ENCODE results near the gene LRRC17.
"Not testable (repeated sequence)": the region's sequence is repeated elsewhere in the genome, so short reads cannot be mapped to it uniquely, and the experiment has no call there.

LRRC17 gene

DNA sequence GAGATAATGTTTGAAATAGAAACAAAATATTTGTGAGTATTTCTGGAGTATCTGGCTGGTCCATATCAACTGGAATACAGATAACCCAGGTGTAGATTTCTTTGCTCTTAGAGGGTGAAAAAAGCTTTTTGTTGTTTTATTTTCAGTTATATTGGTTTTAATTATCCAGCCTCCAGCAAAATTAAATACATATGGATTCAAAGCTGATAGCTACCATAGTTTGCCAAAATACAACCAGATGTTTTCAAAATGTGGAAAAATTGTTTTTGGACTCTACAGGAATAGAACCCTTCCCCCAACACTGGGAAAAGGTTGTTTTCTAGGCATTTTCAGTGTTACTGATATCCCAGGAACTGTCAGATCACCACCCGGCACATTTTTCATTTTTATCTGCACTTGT is 30.1 kb downstream of the LRRC17 start:
- no peak for ATAC-seq
- no peak for DNase-seq

DNA sequence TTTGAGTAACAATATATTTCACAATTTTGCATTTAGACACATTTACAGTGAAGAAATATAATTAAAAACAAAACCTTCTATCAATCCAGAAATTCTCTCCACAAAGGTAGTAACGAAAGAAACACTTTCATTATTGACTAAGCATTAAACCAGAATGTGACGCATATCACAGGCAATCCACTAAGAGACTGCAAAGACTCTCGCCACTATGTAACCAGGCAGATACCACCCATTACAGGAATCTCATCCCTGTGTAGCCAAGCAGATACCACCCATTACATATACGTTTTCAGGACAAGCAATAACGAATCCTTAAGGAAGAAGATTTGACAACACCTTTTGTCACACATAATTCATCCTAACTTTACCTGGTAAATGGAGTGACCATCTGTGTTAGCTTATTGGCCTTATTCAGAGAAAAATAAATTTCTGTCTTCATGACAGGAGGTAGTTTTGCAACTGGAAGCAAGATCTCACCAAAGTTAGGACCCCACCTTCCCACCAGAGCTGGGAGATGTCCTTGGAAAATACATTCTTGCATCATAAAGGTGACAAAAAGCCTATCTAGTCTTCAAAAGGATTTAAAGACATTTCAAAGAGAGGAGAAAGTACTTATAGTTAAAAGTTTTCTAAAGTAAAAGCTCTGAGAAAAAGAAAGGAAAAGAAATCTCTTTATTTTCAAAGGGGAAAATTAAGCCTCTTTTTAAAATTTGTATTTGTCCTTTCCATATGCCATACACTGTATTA is 30.8 kb downstream of the LRRC17 start:
- ATAC-seq: no peak
- no peak for DNase-seq

DNA sequence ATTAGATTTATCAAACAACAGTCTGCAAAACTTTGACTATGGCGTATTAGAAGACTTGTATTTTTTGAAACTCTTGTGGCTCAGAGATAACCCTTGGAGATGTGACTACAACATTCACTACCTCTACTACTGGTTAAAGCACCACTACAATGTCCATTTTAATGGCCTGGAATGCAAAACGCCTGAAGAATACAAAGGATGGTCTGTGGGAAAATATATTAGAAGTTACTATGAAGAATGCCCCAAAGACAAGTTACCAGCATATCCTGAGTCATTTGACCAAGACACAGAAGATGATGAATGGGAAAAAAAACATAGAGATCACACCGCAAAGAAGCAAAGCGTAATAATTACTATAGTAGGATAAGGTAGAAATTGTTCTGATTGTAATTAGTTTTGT is 31.4 kb downstream of the LRRC17 start:
- ATAC-seq (no peak), DNase-seq (no peak)

DNA sequence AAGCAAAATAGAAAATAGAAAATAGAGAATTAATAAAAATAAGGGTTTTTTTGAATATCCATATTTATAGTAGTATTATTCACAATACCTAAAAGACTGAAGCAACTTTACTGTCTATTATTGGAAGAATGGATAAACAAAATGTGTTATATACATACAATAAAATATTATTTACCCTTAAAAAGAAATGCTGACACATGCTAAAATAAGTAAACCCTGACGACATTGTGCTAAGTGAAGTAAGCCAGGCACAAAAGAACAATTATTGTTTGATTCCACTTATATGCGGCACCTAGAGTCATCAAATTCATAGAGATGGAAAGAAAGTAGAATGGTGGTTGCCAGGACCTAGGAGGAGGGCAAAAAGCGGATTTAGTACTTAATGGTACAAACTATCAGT is 39.0 kb downstream of the LRRC17 start:
- ATAC-seq: no peak
- no peak for DNase-seq

DNA sequence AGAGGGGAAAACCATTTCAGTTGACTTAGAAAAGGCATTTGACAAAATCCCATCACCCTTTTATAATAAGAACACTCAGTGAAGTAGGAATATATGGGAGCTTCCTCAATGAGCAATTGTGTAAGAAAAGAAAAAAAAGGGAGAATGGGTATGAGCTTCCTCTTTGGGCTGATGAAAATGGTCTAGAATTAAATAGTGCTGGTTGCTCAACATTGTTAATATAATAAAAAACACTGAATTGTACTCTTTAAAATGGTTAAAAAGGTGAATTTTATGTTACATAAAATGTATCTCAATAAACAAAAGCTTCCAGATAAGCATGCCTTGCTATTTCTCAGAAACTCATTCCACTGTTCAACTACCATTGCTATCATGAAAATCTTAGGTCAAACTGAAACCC is 40.6 kb downstream of the LRRC17 start:
- no peak for ATAC-seq

DNA sequence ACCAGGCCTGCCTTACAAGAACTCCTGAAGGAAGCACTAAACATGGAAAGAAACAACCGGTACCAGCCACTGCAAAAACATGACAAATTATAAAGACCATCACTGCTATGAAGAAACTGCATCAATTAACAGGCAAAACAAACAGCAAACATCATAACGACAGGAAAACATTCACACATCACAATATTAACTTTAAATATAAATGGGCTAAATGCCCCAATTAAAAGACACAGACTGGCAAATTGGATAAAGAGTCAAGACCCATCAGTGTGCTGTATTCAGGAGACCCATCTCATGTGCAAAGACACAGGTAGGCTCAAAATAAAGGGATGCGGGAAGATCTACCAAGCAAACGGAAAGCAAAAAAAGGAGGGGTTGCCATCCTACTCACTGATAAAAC is 41.6 kb downstream of the LRRC17 start:
- DNase-seq, ATAC-seq: not testable (repeated sequence)

More for the DNA sequence above, 40.6 kb downstream of the LRRC17 start:
- no peak for DNase-seq

DNA sequence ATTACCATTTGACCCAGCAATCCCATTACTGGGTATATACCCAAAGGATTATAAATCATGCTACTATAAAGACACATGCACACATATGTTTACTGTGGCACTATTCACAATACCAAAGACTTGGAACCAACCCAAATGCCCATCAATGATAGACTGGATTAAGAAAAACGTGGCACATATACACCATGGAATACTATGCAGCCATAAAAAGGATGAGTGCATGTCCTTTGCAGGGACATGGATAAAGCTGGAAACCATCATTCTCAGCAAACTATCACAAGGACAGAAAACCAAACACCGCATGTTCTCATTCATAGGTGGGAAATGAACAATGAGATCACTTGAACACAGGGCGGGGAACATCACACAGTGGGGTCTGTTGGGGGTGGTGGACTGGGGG is 45.2 kb downstream of the LRRC17 start:
- not testable (repeated sequence) for ATAC-seq, DNase-seq

DNA sequence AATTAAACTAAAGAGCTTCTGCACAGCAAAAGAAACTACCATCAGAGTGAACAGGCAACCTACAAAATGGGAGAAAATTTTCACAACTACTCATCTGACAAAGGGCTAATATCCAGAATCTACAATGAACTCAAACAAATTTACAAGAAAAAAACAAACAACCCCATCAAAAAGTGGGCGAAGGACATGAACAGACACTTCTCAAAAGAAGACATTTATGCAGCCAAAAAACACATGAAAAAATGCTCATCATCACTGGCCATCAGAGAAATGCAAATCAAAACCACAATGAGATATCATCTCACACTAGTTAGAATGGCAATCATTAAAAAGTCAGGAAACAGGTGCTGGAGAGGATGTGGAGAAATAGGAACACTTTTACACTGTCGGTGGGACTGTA is 49.2 kb downstream of the LRRC17 start:
- not testable (repeated sequence) for DNase-seq, ATAC-seq

DNA sequence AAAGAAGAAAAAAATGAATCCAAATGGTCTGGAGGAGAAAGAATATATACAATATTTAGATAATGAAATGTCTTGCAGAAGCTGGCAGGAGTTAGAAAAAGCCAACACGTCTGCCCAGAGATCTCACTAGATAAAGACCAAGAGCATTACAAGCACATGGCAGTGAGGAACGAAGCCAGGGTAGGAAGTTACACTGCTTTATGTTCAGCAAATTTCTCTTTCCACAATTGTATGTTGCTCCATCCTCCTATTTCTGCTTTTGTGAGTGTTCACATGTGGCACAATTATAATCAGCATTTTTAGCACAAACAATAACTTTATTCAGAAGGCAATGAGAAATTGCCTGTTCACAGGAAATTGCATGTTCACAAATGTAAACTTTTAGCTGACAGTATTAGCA is 53.7 kb downstream of the LRRC17 start:
- no peak for DNase-seq
- no peak for ATAC-seq

DNA sequence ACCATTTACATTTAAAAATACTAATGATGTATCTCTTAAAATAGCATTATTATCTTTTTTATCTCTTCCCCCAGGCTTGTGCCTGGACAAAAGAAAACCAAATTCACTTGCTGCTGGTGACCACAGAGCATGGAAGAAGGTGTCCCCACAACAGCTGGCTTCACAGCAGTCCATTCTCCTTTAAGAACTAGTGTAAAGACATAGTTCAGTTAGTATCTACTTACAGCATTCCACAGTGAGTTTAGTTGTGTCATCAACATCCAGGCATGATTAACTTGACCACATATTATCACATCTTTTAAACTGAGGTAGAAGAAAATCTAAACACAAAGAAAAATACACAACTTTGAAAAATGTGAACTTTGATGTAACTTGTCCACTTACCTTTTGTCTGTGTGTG is 55.0 kb downstream of the LRRC17 start:
- no peak for DNase-seq

DNA sequence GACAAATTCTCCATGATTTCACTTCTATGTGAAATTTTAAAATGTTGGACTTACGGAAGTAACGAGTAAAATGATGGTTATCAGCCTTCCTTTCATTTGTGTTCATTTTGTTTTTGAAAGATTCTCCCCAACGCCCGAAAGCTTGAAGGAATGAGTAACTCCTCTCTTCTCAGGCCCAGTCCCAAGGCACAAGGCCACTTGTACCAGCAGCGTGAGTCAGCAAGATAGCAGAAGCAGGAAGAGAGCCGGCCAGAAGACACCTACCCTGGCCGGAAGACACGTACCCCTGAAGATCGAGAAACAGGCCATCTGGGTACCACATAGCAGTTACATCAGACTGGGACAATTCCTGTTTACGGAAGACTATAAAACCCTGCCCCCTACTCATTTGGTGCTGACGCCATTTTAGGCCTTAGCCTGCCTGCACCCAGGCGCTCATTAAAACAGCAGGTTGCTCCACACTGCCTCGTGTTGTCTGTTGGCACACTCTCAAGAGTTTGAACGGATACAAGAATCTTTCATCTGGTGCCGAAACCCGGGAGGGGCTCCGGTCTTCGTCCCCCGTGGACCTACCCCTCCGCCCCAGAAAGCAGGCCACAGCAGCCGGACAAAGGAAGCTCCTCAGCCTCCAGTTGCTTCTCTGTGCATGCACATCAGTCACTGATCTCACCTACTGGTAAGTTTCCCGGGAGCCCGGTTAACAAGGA is 60.4 kb downstream of the LRRC17 start:
- ATAC-seq (no peak), DNase-seq (no peak)

More for the DNA sequence above, 55.0 kb downstream of the LRRC17 start:
- ATAC-seq: no peak

DNA sequence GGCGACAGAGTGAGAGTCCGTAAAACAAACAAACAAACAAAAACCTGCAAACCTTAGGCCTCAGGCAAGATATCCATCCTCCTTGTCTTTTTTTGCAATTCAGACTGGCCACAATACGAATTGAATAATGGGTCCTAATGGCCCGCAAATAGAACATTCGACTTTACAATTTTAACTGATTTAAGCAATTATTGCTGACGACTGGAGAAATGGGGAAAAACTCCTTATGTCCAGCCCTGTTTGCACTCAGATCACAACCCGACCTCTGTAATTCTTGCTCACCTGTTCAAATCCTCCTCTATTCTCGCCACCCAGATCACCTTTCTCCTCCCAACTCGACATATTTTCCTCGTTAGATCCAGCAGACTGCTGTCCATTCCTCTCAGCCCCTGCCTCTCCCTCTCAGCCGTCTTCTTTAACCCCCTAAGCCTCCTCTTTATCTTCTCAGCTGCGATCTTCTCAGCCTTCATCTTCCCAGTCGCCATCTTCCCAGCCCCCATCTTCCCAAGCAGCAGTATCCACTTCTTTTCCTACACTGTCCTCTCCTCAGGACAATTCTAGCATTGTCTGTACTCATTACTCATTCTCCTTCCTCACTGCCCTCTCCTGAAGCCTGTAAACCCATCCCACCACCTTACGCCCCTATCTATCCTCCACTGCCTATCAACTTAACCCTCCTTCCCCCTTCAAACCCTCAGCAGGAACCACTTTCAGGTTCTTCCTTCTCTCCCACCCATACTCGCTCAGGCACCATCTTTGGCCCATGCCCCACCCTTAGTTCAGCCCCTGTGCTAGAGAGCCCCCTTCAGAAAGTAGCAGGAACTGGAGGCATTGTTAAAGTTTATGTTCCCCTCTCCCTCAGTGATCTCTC is 61.8 kb downstream of the LRRC17 start:
- ATAC-seq (no peak), DNase-seq (no peak)

DNA sequence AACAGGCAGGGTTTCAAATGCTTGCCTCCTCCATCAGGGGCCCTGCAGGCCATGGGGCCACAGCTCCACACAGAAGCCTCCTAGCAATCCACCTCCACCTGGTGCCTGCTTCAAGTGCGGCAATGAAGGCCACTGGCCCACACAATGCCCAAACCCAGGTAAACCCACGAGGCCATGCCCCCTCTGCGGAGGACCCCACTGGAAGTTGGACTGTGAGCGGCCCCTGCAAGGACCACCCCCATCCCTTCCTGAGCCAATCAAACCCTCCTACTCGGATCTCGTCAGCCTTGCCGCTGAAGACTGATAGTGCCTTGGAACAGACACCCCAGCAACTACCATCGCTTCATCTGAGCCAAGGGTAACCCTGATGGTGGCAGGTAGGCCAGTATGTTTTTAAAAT is 63.1 kb downstream of the LRRC17 start:
- DNase-seq (no peak), ATAC-seq (no peak)

DNA sequence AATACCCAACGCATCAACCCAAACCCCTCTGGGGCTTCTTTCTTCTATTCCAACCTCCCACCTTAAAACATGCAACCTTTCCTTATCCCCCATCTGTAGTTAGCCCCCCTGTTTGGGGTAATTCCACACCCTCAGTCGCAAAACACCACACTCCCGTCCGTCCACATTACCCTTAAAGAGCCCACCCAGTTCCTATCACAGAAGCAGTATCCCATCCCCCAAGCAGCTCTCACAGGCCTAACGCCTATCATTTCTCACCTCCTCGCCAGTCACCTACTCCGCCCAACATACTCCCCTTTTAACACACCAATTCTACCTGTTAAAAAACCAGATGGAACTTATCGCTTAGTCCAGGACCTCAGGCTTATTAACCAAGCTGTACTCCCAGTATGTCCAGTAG is 63.7 kb downstream of the LRRC17 start:
- DNase-seq (no peak), ATAC-seq (no peak)

DNA sequence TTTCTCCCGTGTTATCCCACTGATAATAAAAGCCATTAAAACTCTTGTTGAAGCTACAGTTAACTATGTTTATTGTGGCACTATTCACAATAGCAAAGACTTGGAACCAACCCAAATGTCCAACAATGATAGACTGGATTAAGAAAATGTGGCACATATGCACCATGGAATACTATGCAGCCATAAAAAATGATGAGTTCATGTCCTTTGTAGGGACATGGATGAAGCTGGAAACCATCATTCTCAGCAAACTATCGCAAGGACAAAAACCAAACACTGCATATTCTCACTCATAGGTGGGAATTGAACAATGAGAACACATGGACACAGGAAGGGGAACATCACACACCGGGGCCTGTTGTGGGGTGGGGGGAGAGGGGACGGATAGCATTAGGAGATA is 64.8 kb downstream of the LRRC17 start:
- ATAC-seq, DNase-seq: not testable (repeated sequence)

DNA sequence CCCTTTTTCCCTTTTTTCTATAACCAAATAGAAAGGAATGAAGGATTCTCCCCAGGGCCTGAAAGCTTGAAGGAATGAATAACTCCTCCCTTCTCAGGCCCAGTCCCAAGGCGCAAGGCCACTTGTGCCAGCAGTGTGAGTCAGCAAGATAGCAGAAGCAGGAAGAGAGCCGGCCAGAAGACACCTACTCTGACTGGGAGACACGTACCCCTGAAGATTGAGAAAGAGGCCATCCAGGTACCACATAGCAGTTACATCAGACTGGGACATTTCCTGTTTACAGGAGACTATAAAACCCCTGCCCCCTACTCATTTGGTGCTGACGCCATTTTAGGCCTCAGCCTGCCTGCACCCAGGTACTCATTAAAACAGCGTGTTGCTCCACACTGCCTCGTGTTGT is 65.5 kb downstream of the LRRC17 start:
- no peak for ATAC-seq
- DNase-seq: no peak

DNA sequence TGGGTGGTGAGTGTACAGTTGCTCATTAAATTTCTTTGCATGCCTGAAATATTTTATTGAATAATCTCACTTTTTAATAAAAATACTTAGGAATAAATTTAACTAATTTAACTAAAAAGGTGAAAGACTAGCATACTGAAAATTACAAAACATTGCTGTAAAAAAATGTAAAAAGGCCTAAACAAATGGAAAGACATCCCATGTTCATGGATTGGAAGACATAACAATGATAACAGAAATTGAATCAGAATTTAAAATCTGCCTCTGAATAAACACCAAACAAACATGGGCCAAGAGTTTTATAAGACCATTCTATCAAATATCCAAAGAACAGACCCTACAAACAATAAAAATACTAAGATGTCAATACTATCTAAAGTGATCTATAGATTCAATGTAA is 66.9 kb downstream of the LRRC17 start:
- ATAC-seq: no peak
- DNase-seq: no peak

DNA sequence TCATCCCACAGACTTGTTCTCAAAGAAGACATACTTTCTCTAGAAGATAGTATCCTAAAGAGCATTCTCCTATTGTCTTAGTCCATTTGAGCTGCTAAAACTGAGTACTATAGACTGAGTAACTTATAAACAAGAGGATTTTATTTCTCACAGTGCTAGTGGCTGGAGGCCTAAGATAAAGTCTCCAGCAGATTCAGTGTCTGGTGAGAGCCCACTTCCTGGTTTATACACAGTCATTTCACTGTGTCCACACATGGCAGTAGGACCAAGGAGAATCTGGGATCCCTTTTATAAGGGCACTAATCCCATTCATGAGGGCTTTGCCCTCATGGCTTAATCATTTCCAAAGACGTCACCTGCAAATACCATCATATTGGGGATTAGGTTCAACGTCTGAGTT is 68.7 kb downstream of the LRRC17 start:
- no peak for ATAC-seq
- DNase-seq: no peak

DNA sequence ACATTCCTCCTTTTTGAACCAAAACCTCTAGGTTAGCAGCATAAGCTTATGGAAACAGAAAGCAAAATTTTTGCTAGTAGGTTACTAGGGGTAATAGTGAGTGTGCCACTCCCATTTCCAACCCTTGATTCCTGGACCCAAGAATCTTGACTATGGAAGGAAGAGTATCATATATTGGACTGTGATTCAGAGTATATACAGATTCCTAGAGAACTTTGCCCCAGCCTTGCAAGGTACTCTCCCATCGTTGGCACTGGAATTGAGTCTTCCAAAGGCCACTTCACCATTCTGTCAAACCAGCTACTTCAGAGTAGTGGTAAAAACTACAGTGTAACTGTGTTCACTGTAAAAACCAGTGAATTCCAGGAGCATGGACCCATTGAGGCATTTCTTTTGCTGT is 69.4 kb downstream of the LRRC17 start:
- ATAC-seq: no peak

DNA sequence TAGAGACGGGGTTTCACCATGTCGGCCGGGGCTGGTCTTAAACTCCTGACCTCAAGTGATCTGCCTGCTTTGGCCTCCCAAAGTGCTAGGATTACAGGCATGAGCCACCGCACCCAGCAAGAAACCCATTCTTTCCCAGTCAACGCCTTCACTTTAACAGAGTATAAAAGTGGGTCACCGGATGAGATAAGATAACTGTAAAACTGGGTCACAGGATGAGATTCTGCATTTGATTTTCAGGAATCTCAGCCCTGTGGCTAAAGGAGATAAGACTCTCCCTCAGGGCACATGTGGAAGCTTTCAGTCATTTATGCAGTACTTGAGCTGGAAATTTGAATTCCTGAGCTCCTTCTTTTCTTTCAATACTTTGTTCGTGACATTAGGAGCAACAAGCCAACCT is 70.8 kb downstream of the LRRC17 start:
- ATAC-seq (no peak), DNase-seq (no peak)

More for the DNA sequence above, 69.4 kb downstream of the LRRC17 start:
- DNase-seq: no peak

DNA sequence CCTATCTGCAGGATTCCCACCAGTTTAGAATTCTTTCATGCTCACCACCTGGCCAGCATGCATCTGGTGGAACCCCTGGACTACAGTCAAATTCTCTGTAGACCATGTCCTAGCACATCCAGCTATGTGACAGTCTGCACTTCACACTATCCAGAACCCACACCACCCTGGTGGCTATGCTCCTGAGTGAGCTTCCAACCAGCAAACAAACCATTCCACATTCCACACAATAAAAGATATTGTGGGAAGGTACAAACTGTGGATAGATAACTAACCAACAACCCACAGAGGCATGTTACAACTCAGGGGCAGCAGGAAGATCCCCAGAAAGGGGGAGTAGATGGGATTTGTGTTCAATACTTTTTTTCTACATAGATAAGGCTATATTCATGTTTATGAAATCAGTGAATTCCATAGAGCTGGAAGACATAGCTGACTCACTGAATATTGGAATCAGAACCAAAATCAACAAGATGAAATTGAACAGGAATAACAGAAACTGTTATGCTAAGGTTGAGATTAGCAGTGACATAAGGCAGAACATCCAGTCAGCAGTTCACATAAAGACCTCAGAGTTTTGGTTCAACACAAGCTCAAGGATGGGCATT is 72.5 kb downstream of the LRRC17 start:
- DNase-seq (no peak), ATAC-seq (no peak)

DNA sequence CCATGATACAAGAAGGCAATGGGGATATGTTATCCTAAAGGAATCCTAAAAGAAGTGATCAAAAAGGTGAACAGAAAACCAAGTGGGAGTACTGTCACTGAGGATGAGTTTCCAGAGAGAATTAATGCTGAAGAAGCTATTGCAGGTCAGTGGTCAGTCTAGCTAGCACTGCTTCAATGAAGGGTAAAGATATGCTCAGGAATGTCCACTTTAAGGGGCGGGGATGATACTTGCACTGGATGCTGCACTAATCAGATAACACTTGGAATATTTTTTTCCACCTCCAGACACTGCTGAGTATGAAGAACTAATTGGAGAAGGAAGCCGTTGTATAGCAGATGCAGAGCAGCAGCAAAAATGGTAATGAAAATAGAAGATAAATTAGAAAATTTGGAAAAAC is 75.3 kb downstream of the LRRC17 start:
- DNase-seq: no peak
- no peak for ATAC-seq
